ENCODE results near the gene ZNF670. TPM values are rescaled to one million over a fixed set of nuclear protein-coding genes. Genes with fewer than 3 reads are reported as not detected.
"Not testable (repeated sequence)": the region's sequence is repeated elsewhere in the genome, so short reads cannot be mapped to it uniquely, and the experiment has no call there.

The ZNF670 gene
- 4.4 and 7.5 TPM in 2 replicates for total RNA-seq

DNA sequence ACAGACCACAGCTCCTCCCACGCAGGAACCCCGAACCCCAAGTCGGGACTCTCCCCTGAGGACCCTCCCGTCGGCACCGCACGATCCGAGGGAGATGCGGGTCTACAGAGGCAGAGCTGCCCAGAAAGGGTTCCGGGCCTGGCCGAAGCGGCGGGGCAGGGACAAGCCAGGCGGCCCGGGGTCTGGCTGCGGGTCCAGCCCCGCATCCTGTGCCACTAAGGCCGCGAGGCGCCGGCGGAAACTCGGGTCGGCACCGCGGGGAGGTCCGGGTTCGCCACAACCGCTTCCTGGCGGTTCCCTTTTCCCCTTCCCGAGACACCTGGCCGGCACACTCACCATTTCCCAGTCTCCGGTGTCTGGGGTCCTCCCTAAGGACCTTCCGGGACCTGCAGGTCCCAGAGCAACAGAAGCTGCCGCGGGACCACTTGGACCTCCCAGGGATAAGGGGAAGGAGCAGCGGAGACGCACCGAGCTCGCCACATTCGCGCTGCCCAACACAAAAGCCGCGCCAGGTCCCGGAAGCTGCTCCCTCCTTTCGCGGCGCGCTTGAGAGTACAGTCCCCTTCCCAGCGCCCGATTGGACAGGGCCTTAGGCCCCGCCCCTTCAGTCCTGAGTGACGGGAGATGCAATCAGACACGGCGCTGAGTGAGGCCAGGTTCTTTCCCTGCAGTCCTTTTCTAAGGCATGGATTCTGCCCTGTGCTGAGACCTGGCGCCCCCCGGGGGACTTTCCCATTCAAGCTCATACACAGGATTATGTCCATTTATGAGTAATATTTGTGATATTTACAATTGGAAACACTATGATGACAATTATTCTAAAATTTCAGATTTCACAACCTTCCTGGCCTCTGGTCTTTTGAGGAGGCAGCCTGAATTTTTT lies at the start of gene ZNF670:
Gene ZNF670 (minus strand): TSS at position 554 of the 883 bp plus-strand sequence. CDS start 215 bp downstream, at position 339.
- peak; percentile 95 to 97 for DNase-seq (ENCODE audit: low read depth in 2 of 2)

DNA sequence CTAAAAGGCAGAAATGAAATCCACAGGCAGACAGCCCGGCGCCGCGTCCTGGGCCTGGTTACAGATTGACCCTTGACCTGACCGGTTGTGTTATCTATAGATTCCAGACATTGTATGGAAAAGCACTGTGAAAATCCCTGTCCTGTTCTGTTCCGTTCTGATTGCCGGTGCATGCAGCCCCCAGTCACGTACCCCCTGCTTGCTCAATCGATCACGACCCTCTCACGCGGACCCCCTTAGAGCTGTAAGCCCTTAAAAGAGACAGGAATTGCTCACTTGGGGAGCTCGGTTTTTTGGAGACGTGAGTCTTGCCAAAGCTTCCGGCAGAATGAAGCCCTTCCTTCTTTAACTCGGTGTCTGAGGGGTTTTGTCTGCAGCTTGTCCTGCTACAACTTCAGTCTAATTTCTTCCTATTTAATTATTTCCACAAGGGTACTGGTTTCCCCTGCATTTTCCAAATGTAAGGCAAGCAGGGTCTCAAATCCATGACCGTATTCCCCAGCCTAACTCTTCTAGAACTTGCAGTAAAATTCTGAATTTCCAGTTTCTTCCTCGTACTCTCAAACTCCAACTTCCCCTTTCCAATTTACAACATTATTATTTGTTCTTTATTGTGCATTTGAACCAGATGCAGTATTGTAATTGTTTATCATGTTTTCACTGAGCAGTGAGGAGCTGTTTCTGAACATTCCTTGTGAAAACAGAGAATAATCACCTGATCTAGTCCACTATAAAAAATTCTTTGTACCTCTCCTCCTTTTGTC lies 49.1 kb upstream of the ZNF670 start:
- not testable (repeated sequence) for DNase-seq (ENCODE audit: low read depth in 2 of 2)

DNA sequence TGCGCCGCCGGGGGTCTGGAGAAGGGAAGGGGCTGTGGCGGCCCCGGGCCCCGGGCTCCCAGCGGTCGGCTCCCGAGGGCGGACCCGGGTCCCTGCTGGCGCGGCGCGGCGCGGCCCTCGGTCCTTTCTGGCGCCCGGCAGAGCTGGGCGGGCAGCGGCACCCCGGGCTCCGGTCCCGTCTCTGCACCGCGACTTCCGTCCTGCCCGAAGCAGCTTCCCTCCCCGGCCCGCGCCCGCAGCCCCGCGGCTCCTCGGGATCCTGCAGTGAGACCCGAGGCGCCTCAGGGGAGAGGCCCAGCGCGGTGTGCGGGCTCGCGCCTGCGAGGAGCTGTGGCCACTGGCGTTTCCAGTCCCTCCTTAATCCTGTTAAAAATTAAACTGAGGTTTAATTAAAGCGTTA lies 48.0 kb upstream of the ZNF670 start:
- DNase-seq (ENCODE audit: low read depth in 2 of 2): not testable (repeated sequence)

DNA sequence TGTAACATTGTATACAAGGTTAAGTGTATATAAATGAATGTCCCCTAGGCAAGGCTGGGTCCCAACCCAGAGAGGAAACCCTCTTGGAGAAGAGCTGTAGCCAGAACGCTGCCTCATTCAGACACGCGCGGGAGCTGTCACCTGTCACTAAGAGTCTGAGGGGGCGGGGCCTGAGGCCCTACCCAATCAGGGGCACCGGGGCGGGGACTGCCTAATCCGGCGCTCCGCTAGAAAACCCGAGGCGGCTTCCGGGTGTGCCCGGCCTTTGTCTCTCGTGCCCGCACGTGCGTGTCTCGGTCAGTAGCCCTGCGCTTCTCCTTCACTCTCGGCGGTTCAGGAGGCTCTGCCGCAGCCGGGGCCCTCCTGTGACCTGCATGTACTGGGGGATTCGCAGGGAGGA lies 47.6 kb upstream of the ZNF670 start:
- DNase-seq (ENCODE audit: low read depth in 2 of 2): not testable (repeated sequence)

DNA sequence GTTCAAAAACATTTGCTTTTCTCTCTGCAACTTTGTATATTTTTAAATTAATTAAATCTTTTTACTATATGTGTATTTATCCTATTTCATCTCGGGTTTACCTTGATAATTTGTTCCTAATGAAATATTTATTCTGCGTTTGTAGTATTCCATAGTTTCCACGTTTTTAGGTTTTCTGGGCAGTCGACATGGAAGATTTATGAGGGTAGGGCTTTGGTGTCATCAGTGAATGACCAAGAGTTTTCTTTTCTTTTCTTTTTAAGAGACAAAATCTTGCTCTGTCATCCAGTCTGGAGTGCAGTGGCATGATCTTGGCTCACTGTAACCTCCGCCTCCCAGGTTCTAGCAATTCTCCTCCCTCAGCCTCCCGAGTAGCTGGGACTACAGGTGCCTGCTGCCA lies 42.8 kb upstream of the ZNF670 start:
- no peak for DNase-seq (ENCODE audit: low read depth in 2 of 2)

DNA sequence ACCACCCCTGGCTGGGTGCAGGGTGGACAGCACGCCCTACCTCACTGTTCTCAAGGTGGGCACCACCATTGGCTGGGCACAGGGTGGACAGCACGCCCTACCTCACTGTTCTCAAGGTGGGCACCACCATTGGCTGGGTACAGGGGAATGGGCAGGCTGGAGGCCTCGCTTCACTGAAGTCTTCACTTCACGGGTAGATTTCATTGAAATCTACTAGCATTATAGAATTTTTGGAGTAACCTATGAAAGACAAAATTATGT lies 41.7 kb upstream of the ZNF670 start:
- not testable (repeated sequence) for DNase-seq (ENCODE audit: low read depth in 2 of 2)

DNA sequence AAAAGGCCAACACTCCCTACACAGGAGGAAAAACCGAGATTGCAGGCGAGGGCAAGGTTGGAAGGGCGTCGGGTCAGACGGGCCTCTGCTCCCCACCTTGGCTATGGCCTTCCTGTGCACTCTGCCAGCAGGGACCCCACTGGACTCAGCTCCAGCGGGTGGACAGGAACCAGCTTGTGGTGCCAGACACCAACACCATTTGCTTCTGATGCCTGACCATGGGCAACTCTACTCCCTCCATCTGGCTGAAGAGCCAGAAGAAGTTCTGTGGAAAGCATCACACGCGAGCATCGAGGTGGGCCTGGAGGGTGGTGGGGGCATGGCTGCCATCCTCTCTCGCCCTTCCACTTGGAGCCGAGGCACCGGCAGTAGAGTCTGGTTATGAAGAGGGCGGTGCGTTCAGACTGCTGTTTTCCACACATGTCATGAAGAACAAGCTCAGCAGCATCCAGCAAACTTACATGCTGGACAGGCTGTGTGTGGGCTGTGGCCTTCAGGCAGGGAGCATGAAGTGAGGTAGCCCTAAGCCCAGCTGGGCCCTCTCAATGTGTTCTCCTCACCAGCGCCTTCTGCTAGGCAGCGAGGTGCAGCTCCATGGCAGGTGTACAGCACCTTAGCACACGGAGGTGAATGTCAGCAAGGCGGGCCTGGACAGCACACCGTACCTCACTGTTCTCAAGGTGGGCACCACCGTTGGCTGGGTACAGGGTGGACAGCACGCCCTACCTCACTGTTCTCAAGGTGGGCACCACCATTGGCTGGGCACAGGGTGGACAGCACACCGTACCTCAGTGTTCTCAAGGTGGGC lies 41.2 kb upstream of the ZNF670 start:
- no peak for DNase-seq (ENCODE audit: low read depth in 2 of 2)

DNA sequence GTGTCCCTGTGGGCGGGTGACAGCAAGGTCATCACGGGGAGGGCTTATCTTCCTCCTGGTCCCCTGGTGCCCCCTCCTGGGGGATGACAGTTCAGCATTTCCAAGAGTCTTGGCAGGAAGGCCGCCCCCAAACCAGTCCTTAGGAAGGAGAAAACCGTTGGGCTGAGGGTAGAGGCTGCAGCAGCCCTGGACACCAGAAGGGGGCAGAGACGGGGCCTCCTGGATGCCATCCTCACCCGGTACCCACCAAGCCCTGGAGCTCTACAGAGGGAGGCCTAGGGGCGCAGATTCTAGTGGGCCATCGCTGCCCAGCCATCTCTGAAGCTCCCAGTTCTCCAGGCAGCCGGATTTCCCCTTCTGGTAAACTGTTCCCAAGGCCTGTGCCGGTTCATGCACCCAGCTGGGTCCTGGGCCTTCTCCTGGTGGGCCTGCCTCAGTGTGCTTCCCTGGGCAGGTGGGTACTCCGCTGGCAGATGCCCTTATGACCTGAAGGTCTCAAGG lies 40.4 kb upstream of the ZNF670 start:
- DNase-seq (ENCODE audit: low read depth in 2 of 2): peak; percentile 12 to 20

DNA sequence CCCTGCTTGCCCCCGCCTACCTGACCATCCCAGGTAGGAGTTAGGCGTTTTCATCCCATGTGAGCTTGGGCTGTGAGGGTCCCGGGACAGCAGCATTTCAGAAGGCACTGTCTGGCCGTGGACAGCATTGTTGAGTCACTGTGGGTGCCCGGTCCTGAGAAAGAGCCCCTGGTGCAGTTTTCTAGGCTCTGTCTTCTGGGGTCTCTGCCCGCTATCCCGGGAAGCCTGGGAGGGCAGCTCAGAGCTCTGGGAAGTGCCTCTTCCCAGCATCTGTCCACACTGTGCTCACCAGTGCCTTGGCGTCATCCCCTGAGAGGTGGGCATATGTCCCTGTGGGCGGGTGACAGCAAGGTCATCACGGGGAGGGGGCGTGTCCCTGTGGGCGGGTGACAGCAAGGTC lies 36.9 kb upstream of the ZNF670 start:
- DNase-seq (ENCODE audit: low read depth in 2 of 2): no peak

DNA sequence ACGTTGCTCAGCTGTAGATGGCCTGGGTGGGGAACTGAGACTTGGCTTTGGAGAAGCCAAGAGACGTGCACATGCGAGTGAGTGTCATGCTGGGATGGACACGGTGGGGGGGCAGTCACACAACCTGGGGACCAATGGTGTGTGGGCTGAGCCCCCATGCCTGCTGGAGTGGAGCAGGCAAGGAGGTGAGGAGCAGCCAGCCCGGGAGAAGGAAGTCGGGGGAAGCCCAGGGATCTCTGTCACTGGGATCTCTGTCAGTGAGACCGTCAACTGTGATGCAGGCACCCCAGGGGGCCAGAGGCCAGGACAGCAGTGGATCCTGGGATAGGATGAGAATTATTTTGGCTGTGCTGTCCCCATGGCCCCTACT lies 36.5 kb upstream of the ZNF670 start:
- DNase-seq (ENCODE audit: low read depth in 2 of 2): no peak

DNA sequence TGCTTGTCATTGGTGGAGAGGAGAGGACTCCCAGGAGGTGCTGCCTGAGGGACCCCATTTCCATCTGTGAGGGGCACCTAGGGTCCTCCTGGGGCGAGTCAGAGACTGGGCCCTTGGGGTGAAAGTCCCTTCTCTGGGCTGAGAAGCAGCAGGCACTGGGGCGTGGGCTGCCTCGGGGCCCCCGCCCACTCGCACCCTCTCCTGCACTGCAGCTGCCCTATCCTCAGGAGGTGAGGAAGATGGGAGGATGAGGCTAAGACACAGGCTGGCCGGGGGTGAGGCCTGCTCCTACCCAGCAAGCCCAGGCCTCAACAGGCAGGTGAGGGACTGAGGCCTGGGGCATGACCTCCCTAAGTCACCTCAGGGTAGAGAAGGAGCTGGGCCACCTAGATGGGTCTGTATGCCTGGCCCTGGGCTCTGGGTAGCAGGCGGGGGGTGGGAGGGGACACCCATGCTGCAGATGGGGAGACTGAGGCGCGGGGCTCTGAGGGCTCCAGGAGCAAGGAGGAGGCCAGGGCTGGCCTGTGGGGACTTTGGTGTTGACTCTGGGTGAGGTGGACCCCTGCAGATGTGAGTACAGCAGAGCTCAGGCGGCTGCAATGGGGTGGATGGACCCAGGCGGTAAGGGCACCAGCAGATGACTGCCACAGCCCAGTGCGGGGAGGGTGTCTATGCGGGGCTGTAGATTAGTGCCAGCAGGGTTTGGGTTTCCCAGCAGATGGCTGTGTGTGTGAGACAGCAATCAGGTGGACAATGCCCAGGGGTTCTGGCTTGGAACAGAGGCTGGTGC lies 35.9 kb upstream of the ZNF670 start:
- no peak for DNase-seq (ENCODE audit: low read depth in 2 of 2)

DNA sequence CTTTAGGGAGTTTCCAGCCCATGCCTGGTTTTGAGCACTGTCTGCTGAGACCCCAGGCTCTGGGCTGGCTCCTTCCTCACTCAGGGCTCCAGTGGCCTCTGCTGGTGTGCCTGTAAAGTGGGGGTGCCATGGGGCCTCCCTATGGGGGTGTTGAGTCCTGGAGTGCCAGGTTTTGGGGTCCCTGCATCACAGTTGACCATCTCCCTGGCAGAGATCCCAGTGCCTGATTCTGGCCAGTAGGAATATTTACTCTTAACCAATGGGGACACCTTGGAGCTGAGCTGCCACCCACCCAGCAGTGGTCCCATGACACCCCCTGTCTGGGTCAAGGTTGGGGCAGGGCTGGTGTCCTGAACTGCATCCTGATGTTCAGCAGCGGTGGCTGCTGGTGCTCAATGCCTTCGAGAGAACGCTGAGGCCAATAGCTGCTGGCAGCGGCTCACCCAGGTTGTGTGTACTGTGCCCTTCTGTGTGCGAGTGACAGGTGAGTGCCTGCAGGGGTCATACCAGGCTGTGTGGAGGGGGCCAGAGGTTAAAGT lies 35.2 kb upstream of the ZNF670 start:
- no peak for DNase-seq (ENCODE audit: low read depth in 2 of 2)

DNA sequence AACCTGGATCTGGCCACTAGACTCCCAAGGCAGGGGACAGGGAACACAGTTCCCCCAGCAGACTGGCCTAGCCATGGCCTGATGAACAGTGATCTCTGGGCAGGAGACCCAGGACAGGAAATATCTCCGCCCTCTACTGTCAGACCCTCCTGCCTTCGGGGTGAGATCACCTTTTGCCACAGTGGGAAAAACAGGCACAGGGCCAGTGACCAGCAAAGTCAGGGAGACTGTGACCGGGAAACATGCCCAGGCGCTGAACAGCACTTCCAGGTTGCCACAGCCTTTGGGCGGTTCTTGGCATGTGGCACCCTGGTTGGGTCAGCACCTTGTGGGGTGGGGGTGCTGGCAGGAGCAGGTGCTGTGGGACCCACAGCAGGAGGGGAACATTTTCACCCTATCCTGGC lies 34.5 kb upstream of the ZNF670 start:
- DNase-seq (ENCODE audit: low read depth in 2 of 2): peak; percentile 14 to 46

DNA sequence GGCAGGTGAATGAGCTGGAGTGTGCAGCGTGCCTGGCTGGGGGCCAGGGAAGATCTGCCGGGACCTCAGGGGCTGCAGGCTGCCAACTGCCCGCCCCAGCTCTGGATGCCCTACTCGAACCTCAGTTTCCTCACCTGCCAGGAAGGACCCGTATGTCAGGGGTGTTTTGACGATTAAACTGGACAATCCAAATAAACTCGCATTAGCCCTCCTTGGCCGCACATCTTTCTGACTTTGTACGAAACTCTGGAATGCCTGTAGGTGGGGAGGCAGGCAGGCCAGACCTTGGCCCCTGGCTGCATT lies 33.8 kb upstream of the ZNF670 start:
- no peak for DNase-seq (ENCODE audit: low read depth in 2 of 2)

DNA sequence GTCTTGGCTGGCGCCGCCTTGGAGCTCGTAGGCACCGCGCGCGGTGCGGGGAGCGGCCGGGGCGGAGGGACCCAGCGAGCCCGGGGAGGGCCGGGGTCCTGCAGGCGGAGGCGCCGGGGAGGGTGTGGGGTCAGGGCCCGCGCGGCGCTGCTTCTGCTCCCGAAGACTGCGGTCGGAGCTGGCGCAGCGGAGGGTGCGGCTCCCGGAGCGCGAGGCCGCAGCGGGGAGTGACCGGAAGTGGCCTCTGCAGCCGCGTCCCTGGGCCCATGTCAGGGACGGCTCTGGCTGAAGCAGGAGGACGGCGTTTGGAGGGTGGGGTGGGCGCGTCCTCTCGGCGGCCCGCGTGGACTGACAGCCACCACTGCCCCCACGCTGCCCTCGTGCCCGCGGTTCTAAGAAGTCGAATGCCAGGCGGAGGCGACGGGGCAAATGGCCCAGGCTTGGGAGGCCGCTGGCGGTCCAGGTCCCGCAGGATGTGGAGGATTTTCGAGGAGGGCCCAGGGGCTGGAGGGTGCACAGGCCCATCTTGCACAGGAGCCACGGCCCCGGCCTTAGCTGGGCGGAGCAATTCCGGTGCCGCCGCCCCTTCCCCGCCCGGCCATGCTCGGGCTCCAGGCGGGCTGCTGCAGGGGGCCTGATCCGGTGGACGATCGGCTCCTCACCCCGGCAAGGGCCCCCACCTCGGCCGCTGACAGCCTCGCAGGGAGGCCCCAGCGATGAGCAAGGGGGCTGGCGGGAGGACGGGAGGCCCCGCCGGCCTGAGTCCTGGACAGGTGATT lies 33.3 kb upstream of the ZNF670 start:
- peak; percentile 31 to 38 for DNase-seq (ENCODE audit: low read depth in 2 of 2)

DNA sequence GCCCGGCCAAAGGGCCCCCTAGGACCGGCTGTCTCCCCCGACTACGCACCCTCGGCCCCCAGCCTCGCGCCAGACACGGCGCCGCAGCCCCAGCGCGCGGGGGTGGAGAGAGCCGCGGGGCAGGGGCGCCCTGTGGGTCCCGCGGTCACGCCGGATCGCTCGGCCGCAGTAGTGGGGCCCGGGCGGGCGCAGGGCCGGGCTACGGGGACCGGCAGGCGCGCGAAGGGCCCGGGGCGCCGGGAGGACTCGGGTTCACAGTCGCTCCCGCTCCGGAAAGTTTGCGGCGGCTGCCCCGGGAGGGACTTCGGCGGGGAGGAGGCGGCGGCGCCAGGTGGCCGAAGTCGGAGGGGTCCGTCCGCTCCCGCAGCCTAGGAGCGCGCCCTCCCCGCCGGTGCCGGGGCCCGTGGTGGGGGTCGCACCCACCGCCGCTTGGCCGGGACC lies 32.7 kb upstream of the ZNF670 start:
- peak in 1 of 2 donors; percentile 11 for DNase-seq (ENCODE audit: low read depth in 2 of 2)

DNA sequence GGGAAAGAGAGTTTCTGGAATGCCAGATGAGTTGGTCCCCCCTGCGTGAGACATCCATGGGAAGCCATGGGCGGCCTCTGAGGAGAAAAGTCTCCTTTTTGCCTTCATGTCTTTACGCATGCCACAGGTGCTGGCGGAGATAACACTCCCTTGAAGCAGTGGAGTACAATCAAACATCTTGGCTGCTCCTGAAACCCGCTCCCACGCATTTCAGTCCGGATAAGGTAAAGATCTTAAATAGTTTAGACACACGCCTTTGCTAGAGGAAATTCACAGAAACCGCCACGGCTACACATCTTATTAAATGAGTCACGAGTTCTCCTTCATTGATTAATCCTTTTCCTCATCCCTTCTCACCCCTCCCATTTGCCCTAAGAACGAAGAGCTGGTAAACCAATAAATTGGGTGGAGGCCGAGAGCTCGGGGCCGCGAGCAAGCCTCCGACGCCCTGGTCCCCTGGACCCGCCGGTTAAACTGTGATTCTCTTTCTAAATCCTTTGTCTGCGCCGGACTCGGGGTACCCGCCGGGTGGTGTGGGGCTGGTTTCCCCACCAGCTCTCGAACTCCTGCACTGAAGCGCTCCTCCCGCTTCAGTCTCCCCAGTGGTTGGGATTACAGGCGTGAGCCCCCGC lies 32.1 kb upstream of the ZNF670 start:
- no peak for DNase-seq (ENCODE audit: low read depth in 2 of 2)

DNA sequence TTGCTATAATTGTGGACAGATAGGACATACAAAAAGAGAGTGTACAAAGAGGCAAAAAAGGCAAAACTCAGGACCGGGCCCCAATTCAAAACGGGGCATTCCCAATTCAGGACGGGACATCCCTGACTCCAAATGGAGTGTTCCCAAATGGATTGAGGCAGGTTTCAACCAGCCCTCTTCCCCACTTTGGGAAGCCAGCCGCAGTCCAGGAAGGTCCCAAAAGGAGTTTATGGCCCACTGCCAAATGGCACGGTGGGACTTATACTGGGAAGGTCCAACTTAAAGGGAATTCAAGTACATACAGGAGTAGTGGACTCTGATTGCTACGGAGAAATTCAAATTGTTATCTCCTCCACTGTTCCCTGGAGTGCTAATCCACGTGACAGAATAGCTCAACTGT lies 29.1 kb upstream of the ZNF670 start:
- no peak for DNase-seq (ENCODE audit: low read depth in 2 of 2)

DNA sequence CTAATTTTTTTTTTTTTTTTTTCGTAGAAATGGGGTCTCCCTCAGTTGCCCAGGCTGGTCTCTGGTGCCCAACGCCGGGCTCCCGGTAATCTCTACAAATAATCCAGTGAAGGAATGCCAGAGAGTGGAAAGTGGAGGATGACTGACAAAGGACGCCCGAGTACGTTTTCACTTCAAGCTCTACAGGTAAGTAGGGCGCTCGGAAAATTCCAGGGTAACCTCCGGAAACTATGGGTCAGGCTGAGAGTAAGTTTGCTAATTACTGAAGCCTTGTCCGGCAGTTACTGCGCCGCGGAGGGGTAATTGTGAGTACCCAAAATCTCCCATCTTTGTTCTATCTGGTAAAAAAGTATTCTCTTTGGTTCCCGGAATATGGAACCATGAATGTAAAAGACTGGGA lies 27.4 kb upstream of the ZNF670 start:
- no peak for DNase-seq (ENCODE audit: low read depth in 2 of 2)

DNA sequence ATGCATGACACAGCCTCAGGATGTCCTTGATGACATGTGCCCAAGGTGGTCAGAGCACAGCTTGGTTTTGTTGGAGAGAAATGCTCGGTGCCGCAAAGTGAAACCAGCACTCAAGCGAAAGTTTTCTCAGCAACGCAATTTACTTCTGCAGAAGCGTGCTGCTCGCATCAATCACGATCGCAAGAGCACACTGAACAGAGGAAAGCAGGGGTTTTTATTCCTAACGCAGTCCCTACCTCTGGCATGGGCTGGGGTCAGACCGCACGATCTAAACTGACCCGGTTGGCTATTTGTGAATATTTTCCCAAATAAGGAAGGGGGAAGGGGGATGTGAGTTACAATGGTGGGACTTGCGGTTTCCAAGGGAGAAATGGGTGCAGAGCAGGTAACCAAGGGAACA lies 26.4 kb upstream of the ZNF670 start:
- no peak for DNase-seq (ENCODE audit: low read depth in 2 of 2)

Measured in lung microvascular endothelial cell (primary cell).